ENCODE measurements around the gene MISP3. TPM values are rescaled to one million over a fixed set of nuclear protein-coding genes. Genes with fewer than 3 reads are reported as not detected.

Gene MISP3
- total RNA-seq, 4 donors from 2014 or later = 9.1 to 26.2 (median 17.2) TPM

DNA sequence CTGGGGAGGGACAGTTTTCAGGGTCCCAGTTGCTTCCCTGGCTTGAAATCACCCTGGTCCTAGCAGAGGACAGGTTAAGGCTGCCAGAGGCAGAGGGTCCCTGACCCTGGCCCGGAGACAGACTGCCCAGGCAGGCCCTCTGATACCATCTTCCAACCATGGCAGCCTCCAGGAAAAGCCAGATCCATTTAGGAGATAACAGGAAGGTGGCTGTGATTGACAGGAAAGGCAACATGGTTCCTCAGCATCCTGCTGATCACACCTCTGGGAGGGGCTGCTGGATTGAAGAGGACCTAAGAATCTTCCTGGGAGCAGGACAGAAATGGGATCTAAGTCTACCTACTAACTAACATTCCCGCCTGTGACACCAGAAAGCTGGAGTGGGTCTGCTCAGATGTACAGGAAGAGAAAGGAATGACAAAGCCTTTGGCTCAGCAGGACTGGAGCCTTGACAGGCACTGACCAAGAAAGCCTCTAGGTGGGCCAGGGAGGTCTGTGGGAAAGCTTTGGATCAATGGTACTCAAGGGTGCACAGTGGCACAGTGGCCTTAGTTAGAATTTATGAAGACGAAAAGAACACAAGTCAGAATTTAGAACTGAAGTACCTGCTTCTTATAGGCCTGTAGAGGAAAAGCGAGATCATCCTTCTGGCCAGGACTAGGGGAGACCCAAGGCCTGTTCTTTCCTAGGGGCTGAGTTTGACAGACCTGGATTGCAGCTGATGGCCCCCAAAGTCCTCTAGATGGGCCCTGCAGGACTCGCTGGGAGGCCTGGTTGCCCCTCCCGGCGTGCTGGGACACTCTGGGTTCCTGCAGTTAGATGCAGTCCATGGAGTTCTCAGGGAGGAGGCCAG, 47.3 kb downstream of the MISP3 start:
- TF ChIP-seq POLR2A (IDR thresholded peaks at IDR 0.05) = no peak
- TF ChIP-seq, protein P1, sequence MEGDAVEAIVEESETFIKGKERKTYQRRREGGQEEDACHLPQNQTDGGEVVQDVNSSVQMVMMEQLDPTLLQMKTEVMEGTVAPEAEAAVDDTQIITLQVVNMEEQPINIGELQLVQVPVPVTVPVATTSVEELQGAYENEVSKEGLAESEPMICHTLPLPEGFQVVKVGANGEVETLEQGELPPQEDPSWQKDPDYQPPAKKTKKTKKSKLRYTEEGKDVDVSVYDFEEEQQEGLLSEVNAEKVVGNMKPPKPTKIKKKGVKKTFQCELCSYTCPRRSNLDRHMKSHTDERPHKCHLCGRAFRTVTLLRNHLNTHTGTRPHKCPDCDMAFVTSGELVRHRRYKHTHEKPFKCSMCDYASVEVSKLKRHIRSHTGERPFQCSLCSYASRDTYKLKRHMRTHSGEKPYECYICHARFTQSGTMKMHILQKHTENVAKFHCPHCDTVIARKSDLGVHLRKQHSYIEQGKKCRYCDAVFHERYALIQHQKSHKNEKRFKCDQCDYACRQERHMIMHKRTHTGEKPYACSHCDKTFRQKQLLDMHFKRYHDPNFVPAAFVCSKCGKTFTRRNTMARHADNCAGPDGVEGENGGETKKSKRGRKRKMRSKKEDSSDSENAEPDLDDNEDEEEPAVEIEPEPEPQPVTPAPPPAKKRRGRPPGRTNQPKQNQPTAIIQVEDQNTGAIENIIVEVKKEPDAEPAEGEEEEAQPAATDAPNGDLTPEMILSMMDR (IDR thresholded peaks at IDR 0.05) = no peak
- no peak overlapping the region for H3K4me3 ChIP-seq (ENCODE audit: low read depth, poor library complexity, severe bottlenecking)
- WGBS, 2 donors = 82 to 90% methylated on average over 6 to 7 of the region's 7 CpGs
- intact Hi-C loops (cut with DNase I; ENCODE audit: low total_unique reads) = no loop called here
- DNase-seq (ENCODE audit: low spot score in 2 of 2) = no peak

DNA sequence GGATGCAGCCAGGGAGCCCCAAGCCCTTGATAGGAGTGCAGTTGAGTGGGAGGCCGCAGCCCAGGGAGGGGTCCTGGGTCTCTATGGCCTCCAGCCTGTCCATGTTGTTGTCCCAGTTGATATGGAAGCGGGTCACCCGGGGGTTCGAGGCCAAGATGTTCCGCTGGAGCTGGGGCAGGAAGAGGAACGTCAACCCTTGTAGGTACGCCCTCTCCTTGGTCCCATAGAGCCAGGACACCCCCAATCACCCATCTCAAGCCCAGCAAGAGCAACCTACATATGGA, 47.9 kb downstream of the MISP3 start:
- intact Hi-C loops (cut with DNase I; ENCODE audit: low total_unique reads) = no loop called here
- DNase-seq (ENCODE audit: low spot score in 2 of 2) = no peak
- no peak for TF ChIP-seq POLR2A (IDR thresholded peaks at IDR 0.05)
- TF ChIP-seq, protein P1 (IDR thresholded peaks at IDR 0.05) = no peak
- WGBS, 2 donors = 94 to 95% methylated on average over 7 of the region's 7 CpGs
- no peak overlapping the region for H3K4me3 ChIP-seq (ENCODE audit: low read depth, poor library complexity, severe bottlenecking)

DNA sequence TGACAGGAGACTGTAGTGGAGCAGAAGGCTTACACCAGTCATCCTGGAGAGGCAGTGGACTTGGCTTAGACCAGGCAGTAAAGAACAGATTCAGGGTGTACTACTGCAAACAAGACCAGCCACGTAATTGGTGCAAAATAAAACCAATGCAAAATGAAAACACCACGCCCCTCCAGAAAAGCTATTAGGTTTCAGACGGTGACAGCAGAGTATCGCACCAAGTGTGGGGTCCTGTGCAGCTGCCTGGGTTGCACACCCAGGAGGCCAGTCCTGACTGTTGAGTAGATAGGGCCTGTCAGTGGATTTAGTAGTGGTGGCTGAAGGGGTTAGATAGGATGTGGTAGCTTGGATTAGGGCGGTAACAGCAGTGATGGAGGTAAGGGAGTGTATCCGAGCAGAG, 50.3 kb downstream of the MISP3 start:
- H3K4me3 ChIP-seq (ENCODE audit: low read depth, poor library complexity, severe bottlenecking) = no peak overlapping the region
- WGBS, 2 donors = 91 to 97% methylated on average over 6 of the region's 6 CpGs
- no peak for DNase-seq (ENCODE audit: low spot score in 2 of 2)
- no peak for TF ChIP-seq POLR2A (IDR thresholded peaks at IDR 0.05)
- TF ChIP-seq, protein P1 (IDR thresholded peaks at IDR 0.05) = no peak
- intact Hi-C loops (cut with DNase I; ENCODE audit: low total_unique reads) = no loop called here

Other genes with a start within 250 kb of the MISP3 start
- gene NANOS3, start 195.7 kb upstream of the MISP3 start, total RNA-seq = not detected
- gene BRME1, start 166.7 kb upstream of the MISP3 start, total RNA-seq = 10 to 100 TPM in 1 of 4 donors, 1 to 10 TPM in 3; 2.3 to 11.8 (median 5.7) TPM
- 100 to 1,000 TPM in 1 of 4 donors, 10 to 100 TPM in 3; 48.9 to 104 (median 54.8) TPM for gene CC2D1A, start 166.6 kb upstream of the MISP3 start, total RNA-seq
- 1 to 10 TPM; 5.2 to 8.2 (median 6.4) TPM for gene PODNL1, start 134.4 kb upstream of the MISP3 start, total RNA-seq
- 10 to 100 TPM; 31.8 to 51.7 (median 43.0) TPM for gene DCAF15, start 120.3 kb upstream of the MISP3 start, total RNA-seq
- gene RFX1, start 66.5 kb upstream of the MISP3 start, total RNA-seq = 1 to 10 TPM; 4.5 to 9.2 (median 6.1) TPM
- gene RLN3, start 44.6 kb upstream of the MISP3 start, total RNA-seq = not detected
- gene IL27RA, start 41.0 kb upstream of the MISP3 start, total RNA-seq = 1 to 10 TPM in 3 of 4 donors, under 1 TPM in 1; 0.27 to 2.7 (median 2.0) TPM
- under 1 TPM in 1 of 4 donors, not detected in 3; 0.10 TPM for gene PALM3, start 10.7 kb upstream of the MISP3 start, total RNA-seq
- gene C19orf67, start 13.0 kb downstream of the MISP3 start, total RNA-seq = not detected
- 10 to 100 TPM; 23.2 to 61.1 (median 33.2) TPM for gene SAMD1, start 18.0 kb downstream of the MISP3 start, total RNA-seq
- gene PRKACA, start 45.0 kb downstream of the MISP3 start, total RNA-seq = 10 to 100 TPM; 45.9 to 53.7 (median 49.2) TPM
- gene ASF1B, start 63.8 kb downstream of the MISP3 start, total RNA-seq = 1 to 10 TPM in 3 of 4 donors, not detected in 1; 1.6 to 3.2 (median 2.3) TPM
- 10 to 100 TPM; 27.6 to 37.7 (median 29.8) TPM for gene ADGRL1, start 133.4 kb downstream of the MISP3 start, total RNA-seq